HCT116 (cell line): ENCODE data around the gene ATP8B3. TPM values are rescaled to one million over a fixed set of nuclear protein-coding genes. Genes with fewer than 3 reads are reported as not detected.

Source experiments
- ATAC-seq: fragments of 200-7000 bp; cut with Tn5 transposase; 2 replicates; pipeline ENCODE4 v1.9.1; 2020; ENCODE audit warnings: mild to moderate bottlenecking, moderate library complexity
- BruUV-seq: library from RNA; stranded (reverse); fragments of 400-500 nt; replicated peaks from 2 replicates; lab custom pipeline; 2021; lab: Mats Ljungman, UMichigan
- CTCF ChIA-PET: fragments of 300-600 bp; sonication (Branson Sonifier 250); formaldehyde crosslinking; loops from one replicate; lab custom pipeline; 2021; ENCODE audit warnings: antibody characterized with exemption; lab: Charles Lee
- POLR2A ChIA-PET: fragments of 300-600, 350-600 bp; sonication (Branson Sonifier 250); formaldehyde crosslinking; loops from one replicate; lab custom pipeline; 2021; ENCODE audit warnings: antibody characterized with exemption; lab: Charles Lee
- RAD21 ChIA-PET, 2 experiments: fragments of 300-600 bp; sonication (Branson Sonifier 250); formaldehyde crosslinking; loops; one replicate each; lab custom pipeline; 2023; ENCODE audit warnings: low total read pairs in 2 of 2; ENCODE audit not compliant: uncharacterized antibody in 2 of 2, unreplicated experiment in 2 of 2, low non-redundant PET in 1 of 2; lab: Charles Lee
- DNase-seq: peaks from one replicate; pipeline ENCODE4 v3.0.0-alpha.2; 2010; ENCODE audit warnings: low read depth, low spot score
- H2AFZ ChIP-seq: fragments of 200-600 bp; shearing (Covaris generic), sonication (generic); 2 replicates; pipeline ENCODE4 v1.6.1; 2017; ENCODE audit warnings: low read depth, mixed run types, mixed read lengths, antibody characterized with exemption, low read length; ENCODE audit not compliant: poor library complexity, severe bottlenecking
- H3K27ac ChIP-seq: 2 replicates; pipeline ENCODE4 v1.5.1; 2012; ENCODE audit warnings: low read depth, low read length
- H3K27me3 ChIP-seq: fragments of 200-600 bp; sonication (generic); 2 replicates; pipeline ENCODE4 v1.6.1; 2016; ENCODE audit warnings: mixed run types, low read length, mixed read lengths; ENCODE audit not compliant: insufficient read depth
- H3K36me3 ChIP-seq, 2 experiments: fragments of 200-500 bp in 1 of 2; fragments of 200-600 bp in 1 of 2; sonication (Bioruptor generic) in 1 of 2; sonication (generic) in 1 of 2; 2 replicates each; pipeline versions ENCODE4 v1.5.1 to v1.6.1; 2014 to 2016; ENCODE audit warnings: low read length in 2 of 2, inconsistent platforms in 1 of 2, mixed read lengths in 1 of 2, mixed run types in 1 of 2; ENCODE audit not compliant: insufficient read depth in 2 of 2, control insufficient read depth in 1 of 2
- H3K4me1 ChIP-seq, 2 experiments: fragments of 200-600 bp in 1 of 2; sonication (generic) in 1 of 2; 2 replicates each; pipeline versions ENCODE4 v1.5.1 to v1.6.1; 2012 to 2017; ENCODE audit warnings: low read length in 2 of 2, inconsistent platforms in 1 of 2, mild to moderate bottlenecking in 1 of 2, mixed read lengths in 1 of 2, mixed run types in 1 of 2, moderate library complexity in 1 of 2; ENCODE audit not compliant: insufficient read depth in 2 of 2, control insufficient read depth in 1 of 2
- H3K4me2 ChIP-seq: fragments of 200-600 bp; sonication (generic); 2 replicates; pipeline ENCODE4 v1.6.1; 2017; ENCODE audit warnings: mixed run types, low read length, mixed read lengths
- H3K4me3 ChIP-seq, 2 experiments: fragments of 200-600 bp in 1 of 2; sonication (generic) in 1 of 2; replicated peaks in 1 of 2; 2 replicates each; pipeline ENCODE4 v1.5.1; 2011 to 2016; ENCODE audit warnings: low read length in 2 of 2, control low read depth in 1 of 2, low read depth in 1 of 2, mild to moderate bottlenecking in 1 of 2, mixed read lengths in 1 of 2, mixed run types in 1 of 2
- H3K79me2 ChIP-seq: fragments of 200-600 bp; sonication (generic); 2 replicates; pipeline ENCODE4 v1.6.1; 2017; ENCODE audit warnings: mild to moderate bottlenecking, mixed run types, low read length, moderate library complexity, mixed read lengths; ENCODE audit not compliant: insufficient read depth
- H3K9ac ChIP-seq: fragments of 200-600 bp; sonication (generic); 2 replicates; pipeline ENCODE4 v1.6.1; 2016; ENCODE audit warnings: low read length, mixed read lengths
- H3K9me2 ChIP-seq: fragments of 200-600 bp; sonication (generic), shearing (Covaris generic); 2 replicates; pipeline ENCODE4 v1.6.1; 2017; ENCODE audit warnings: mixed run types, mild to moderate bottlenecking, moderate library complexity; ENCODE audit not compliant: insufficient read depth
- H3K9me3 ChIP-seq, 2 experiments: fragments of 200-500 bp in 1 of 2; fragments of 200-600 bp in 1 of 2; sonication (Bioruptor generic) in 1 of 2; sonication (generic) in 1 of 2; 2 replicates each; pipeline ENCODE4 v1.6.1; 2014 to 2017; ENCODE audit warnings: low read length in 2 of 2, mixed read lengths in 2 of 2, inconsistent platforms in 1 of 2, low read depth in 1 of 2, mild to moderate bottlenecking in 1 of 2, mixed run types in 1 of 2, moderate library complexity in 1 of 2; ENCODE audit not compliant: control insufficient read depth in 1 of 2, insufficient read depth in 1 of 2
- H4K20me1 ChIP-seq: fragments of 200-600 bp; sonication (generic), shearing (Covaris generic); 2 replicates; pipeline ENCODE4 v1.6.1; 2017; ENCODE audit warnings: mixed run types, mild to moderate bottlenecking, moderate library complexity; ENCODE audit not compliant: insufficient read depth
- CBX3 ChIP-seq: IDR thresholded peaks from 2 replicates; pipeline ENCODE4 v1.6.1; 2012; ENCODE audit warnings: low read depth
- EZH2phosphoT487 ChIP-seq: fragments of 200-600 bp; IDR thresholded peaks from 2 replicates; pipeline ENCODE4 v1.6.1; 2018; ENCODE audit warnings: antibody characterized with exemption, borderline replicate concordance
- FOSL1 ChIP-seq: IDR thresholded peaks from 2 replicates; pipeline ENCODE4 v1.6.1; 2012; ENCODE audit warnings: low read depth
- JUND ChIP-seq: IDR thresholded peaks from 2 replicates; pipeline ENCODE4 v1.6.1; 2012
- MAX ChIP-seq: IDR thresholded peaks from 2 replicates; pipeline ENCODE4 v1.6.1; 2012
- REST ChIP-seq: IDR thresholded peaks from 2 replicates; pipeline ENCODE4 v1.6.1; 2012; ENCODE audit warnings: low read depth
- TCF7L2 ChIP-seq: IDR thresholded peaks from 2 replicates; pipeline ENCODE4 v1.7.0; 2011; ENCODE audit warnings: borderline replicate concordance, inconsistent platforms; ENCODE audit not compliant: insufficient read depth, insufficient read length; ENCODE audit errors: extremely low read depth
- ZFX ChIP-seq: fragments of 450-650 bp; IDR thresholded peaks from 2 replicates; pipeline ENCODE4 v1.6.1; 2017
- intact Hi-C: fragments of 100-400 bp; cut with micrococcal nuclease; formaldehyde crosslinking; loops from 2 replicates; pipeline ENCODE4 v1.10.0; 2022
- total RNA-seq: library from RNA; stranded (reverse); gene quantifications from one replicate; pipeline ENCODE4 v1.2.1, GENCODE V29; 2021; ENCODE audit not compliant: unreplicated experiment

The ATP8B3 gene
- total RNA-seq, 1 experiment from 2014 or later, result 17.0 TPM

GRCh38 chr19:1758231-1758577 lies 53.9 kb downstream of the ATP8B3 start:
- H3K9ac ChIP-seq, result no peak overlapping the region
- TF ChIP-seq JUND (no peak), FOSL1 (no peak), REST (no peak), MAX (no peak), EZH2phosphoT487 (no peak), ZFX (no peak), TCF7L2 (no peak), CBX3 (no peak)
- H3K79me2 ChIP-seq, result peaks cover 81% of the 10 kb centered on the region
- ChIA-PET RAD21 (no interaction called here), CTCF (no interaction called here), POLR2A (interaction anchor here (0.9 kb wide), 1 partner anchor 11 kb away, joined by 3 read pairs; no protein-coding TSS in a partner anchor)
- no peak overlapping the region for H3K4me3 ChIP-seq
- H3K27ac ChIP-seq, result 0 out of 2 replicates have a peak overlapping the region, but pooled peaks have one; percentile 8
- H3K27me3 ChIP-seq, result no peaks in the 10 kb centered on the region
- no peak overlapping the region for H3K4me2 ChIP-seq
- ATAC-seq (no peak), DNase-seq (no peak)
- H3K4me1 ChIP-seq, result peaks cover 0 to 25% of the 10 kb centered on the region in 2 experiments; a peak in 1 of 4 replicates
- H3K9me3 ChIP-seq, result no peaks in the 10 kb centered on the region
- H3K36me3 ChIP-seq, result peaks cover 2 to 6% of the 10 kb centered on the region in 2 experiments; a peak in 1 of 4 replicates
- intact Hi-C loops, result no loop called here
- BruUV-seq, result no TSS peak
- peaks cover 4% of the 10 kb centered on the region; the same call in 1 of the 2 replicates for H4K20me1 ChIP-seq
- H2AFZ ChIP-seq, result no peak overlapping the region
- no peaks in the 10 kb centered on the region for H3K9me2 ChIP-seq
